ENCODE measurements around the gene PLA2G5.

PLA2G5 gene

GRCh38 chr1:20108366-20109123 lies 38.6 kb downstream of the PLA2G5 start:
- DNase-seq: no peak
- Histone ChIP-seq H3K4me3 (no peak overlapping the region), H3K36me3 (no peaks in the 10 kb centered on the region), H3K4me1 (no peaks in the 10 kb centered on the region), H3K27ac (no peak overlapping the region), H3K27me3 (peaks cover 0 to 17% of the 10 kb centered on the region in 2 donors), H3K9me3 (no peaks in the 10 kb centered on the region)
- no peak for TF ChIP-seq CTCF (IDR thresholded peaks at IDR 0.05)
- intact Hi-C loops (cut with DNase I; ENCODE audit: low total_unique reads): no loop called here

DNA sequence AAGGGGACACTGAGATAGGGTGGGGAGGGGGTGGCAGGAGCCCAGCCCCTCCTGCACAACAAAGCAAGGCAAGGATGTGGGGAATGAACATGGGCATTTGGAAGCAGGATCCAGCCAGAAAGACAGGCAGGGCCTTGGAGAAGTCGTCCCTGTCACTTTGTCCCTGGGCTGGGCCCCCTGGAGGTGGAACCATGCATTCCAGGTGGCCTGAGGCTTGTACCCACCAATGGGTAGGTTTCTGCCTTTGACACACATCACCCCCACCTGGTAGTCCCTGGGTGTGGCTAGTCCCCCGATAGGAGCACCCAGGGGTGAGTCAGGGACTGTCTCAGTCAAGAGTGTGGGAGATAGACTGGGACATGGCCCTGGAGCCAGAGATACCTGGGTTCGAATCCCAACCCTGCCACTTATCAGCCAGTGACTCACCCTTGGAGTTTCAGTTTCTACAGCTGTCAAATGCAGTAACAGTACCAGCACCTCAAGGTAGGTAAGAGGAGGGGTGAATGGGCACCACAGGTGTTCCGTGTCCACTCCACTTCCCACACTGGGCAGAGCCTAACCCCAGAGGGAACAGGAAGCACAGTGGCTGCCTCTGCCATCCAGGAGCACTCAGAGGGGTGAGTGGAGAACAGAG lies 39.3 kb downstream of the PLA2G5 start:
- no peak for TF ChIP-seq CTCF (IDR thresholded peaks at IDR 0.05)

DNA sequence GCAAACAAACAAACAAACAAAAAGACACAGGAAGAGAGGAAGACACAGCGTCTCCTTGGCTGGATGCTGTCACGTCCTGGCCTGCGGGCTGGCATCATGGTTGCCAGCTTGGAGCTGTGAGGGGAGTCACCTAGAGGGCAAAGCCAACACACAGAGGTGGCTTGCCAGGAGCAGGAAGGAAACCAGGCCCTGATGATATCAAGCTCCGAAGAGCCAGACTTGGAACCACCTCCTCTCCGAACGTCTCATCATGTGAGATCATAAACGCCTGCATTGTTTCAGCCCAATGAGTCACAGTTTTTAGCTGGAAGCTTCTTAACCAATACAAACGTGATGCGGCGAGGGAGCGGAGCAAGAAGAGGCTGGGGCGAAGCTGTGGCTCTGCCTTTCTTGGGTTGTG lies 40.7 kb downstream of the PLA2G5 start:
- peak in 1 of 2 donors; percentile 31 for DNase-seq
- Histone ChIP-seq H3K36me3 (no peaks in the 10 kb centered on the region), H3K4me3 (no peak overlapping the region), H3K4me1 (no peaks in the 10 kb centered on the region), H3K27ac (no peak overlapping the region), H3K9me3 (no peaks in the 10 kb centered on the region), H3K27me3 (peaks cover 0 to 32% of the 10 kb centered on the region in 2 donors)
- no peak for TF ChIP-seq CTCF (IDR thresholded peaks at IDR 0.05)
- intact Hi-C loops (cut with DNase I; ENCODE audit: low total_unique reads): no loop called here

More for the DNA sequence above, 39.3 kb downstream of the PLA2G5 start:
- no peak for DNase-seq
- Histone ChIP-seq H3K9me3 (no peaks in the 10 kb centered on the region), H3K36me3 (no peaks in the 10 kb centered on the region), H3K27me3 (peaks cover 0 to 20% of the 10 kb centered on the region in 2 donors), H3K27ac (no peak overlapping the region), H3K4me1 (no peaks in the 10 kb centered on the region), H3K4me3 (no peak overlapping the region)
- intact Hi-C loops (cut with DNase I; ENCODE audit: low total_unique reads): no loop called here

DNA sequence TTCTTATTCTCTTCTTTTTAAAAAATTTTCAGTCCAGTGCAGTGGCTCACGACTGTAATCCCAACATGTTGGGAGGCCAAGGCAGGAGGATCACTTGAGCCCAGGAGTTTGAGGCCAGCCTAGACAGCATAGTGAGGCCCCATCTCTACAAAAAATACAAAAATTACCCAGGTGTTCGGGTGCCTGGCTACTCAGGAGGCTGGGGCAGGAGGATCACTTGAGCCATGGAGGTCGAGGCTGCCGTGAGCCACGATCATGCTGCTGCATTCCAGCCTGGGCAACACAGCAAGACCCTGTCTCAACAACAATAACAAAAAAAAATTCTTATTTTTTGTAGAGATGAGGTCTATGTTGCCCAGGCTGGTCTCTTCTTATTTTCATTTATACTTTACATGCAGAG lies 41.5 kb downstream of the PLA2G5 start:
- intact Hi-C loops (cut with DNase I; ENCODE audit: low total_unique reads): no loop called here
- Histone ChIP-seq H3K9me3 (no peaks in the 10 kb centered on the region), H3K27ac (no peak overlapping the region), H3K27me3 (peaks cover 0 to 37% of the 10 kb centered on the region in 2 donors), H3K4me3 (no peak overlapping the region), H3K36me3 (no peaks in the 10 kb centered on the region), H3K4me1 (no peaks in the 10 kb centered on the region)
- no peak for TF ChIP-seq CTCF (IDR thresholded peaks at IDR 0.05)
- DNase-seq: no peak

DNA sequence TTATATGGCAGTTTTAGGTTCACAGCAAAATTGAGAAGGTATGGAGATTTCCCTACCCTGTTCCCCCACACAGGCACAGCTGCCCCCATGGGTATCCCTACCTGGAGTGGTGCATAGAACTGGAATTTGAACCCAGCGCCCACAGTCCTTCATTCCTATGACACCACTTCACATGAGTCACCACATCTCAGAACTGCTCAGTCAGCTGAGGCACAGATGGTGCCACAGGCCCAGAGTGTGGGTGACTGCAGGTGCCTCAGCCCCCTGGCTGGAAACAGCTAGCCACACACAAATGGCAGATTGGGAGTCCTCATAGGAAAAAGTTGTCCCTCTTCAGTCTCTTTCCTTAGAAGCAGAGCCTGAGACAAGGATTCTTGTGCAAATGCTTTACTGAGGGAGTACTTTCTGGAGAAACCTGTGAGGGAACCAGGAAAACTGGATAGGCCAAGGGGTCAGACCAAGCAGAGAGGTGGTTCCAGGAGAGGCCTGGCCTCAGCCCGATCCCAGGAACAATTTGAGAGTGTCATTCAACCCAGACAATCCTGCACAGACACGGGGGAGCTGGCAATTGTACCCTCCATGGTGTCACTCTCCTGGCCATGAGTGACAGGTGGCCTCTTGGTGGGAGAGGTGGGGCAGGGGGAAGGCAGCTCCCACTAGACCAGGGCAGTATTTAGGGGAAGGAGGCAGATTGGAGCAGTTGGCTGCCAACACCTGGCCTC lies 42.4 kb downstream of the PLA2G5 start:
- DNase-seq: no peak
- Histone ChIP-seq H3K27ac (no peak overlapping the region), H3K4me1 (no peaks in the 10 kb centered on the region), H3K9me3 (no peaks in the 10 kb centered on the region), H3K36me3 (no peaks in the 10 kb centered on the region), H3K27me3 (peaks cover 0 to 37% of the 10 kb centered on the region in 2 donors), H3K4me3 (no peak overlapping the region)
- no peak for TF ChIP-seq CTCF (IDR thresholded peaks at IDR 0.05)
- intact Hi-C loops (cut with DNase I; ENCODE audit: low total_unique reads): no loop called here
